DMS53 treated with DMSO at 0.1 percent for 48 hours (cell line): ENCODE results near the gene GOLPH3L.
"Not testable (repeated sequence)": the region's sequence is repeated elsewhere in the genome, so short reads cannot be mapped to it uniquely, and the experiment has no call there.

Experiments used
- DNase-seq: peaks from one replicate; lab custom pipeline; 2025; ENCODE audit not compliant: unreplicated experiment; lab: John Stamatoyannopoulos, UW

GOLPH3L gene

GRCh38 chr1:150696995-150697927 is at the start of gene GOLPH3L:
TSS of gene GOLPH3L (minus strand) at chr1:150697154. CDS start at chr1:150694838, 2,316 bp downstream.
- DNase-seq, result peak; percentile 99

- DNase-seq, result no peak
Observed at GRCh38 chr1:150730130-150730721, 33.3 kb upstream of the GOLPH3L start.

GRCh38 chr1:150724336-150724735 is 27.4 kb upstream of the GOLPH3L start:
- no peak for DNase-seq

GRCh38 chr1:150720703-150721102 is 23.7 kb upstream of the GOLPH3L start, which contains the start of gene HORMAD1:
TSS of gene HORMAD1 (minus strand) at chr1:150720895. CDS start at chr1:150719505, 1,390 bp downstream.
- no peak for DNase-seq

- no peak for DNase-seq
Observed at GRCh38 chr1:150720098-150720497, 23.1 kb upstream of the GOLPH3L start.

GRCh38 chr1:150718225-150718891 is 21.4 kb upstream of the GOLPH3L start:
- no peak for DNase-seq

GRCh38 chr1:150709031-150709430 is 12.1 kb upstream of the GOLPH3L start:
- DNase-seq, result not testable (repeated sequence)

GRCh38 chr1:150708595-150708994 is 11.6 kb upstream of the GOLPH3L start:
- DNase-seq, result no peak

- DNase-seq, result no peak
Observed at GRCh38 chr1:150706091-150706490, 9.1 kb upstream of the GOLPH3L start.

GRCh38 chr1:150703427-150703826 is 6.5 kb upstream of the GOLPH3L start:
- no peak for DNase-seq

GRCh38 chr1:150696590-150696989 is 364 bp downstream of the GOLPH3L start:
- no peak for DNase-seq

- DNase-seq, result no peak
Observed at GRCh38 chr1:150696162-150696561, 792 bp downstream of the GOLPH3L start.

- no peak for DNase-seq
Observed at GRCh38 chr1:150695561-150695960, 1.4 kb downstream of the GOLPH3L start.

GRCh38 chr1:150692720-150693119 is 4.2 kb downstream of the GOLPH3L start:
- no peak for DNase-seq

GRCh38 chr1:150688763-150689162 is 8.2 kb downstream of the GOLPH3L start:
- no peak for DNase-seq

GRCh38 chr1:150686275-150686674 is 10.7 kb downstream of the GOLPH3L start:
- no peak for DNase-seq

GRCh38 chr1:150683914-150684313 is 13.0 kb downstream of the GOLPH3L start:
- DNase-seq, result no peak

GRCh38 chr1:150678988-150679387 is 18.0 kb downstream of the GOLPH3L start:
- DNase-seq, result no peak

- DNase-seq, result no peak
Observed at GRCh38 chr1:150674881-150675280, 22.1 kb downstream of the GOLPH3L start.

- DNase-seq, result no peak
Observed at GRCh38 chr1:150663321-150663720, 33.6 kb downstream of the GOLPH3L start.

GRCh38 chr1:150662811-150663210 is 34.1 kb downstream of the GOLPH3L start:
- no peak for DNase-seq

- DNase-seq, result no peak
Observed at GRCh38 chr1:150661156-150661555, 35.8 kb downstream of the GOLPH3L start.
